ENCODE data around the gene GPC1.

The GPC1 gene

GRCh38 chr2:240511351-240512108, 76.1 kb downstream of the GPC1 start:
- H3K4me1 ChIP-seq (ENCODE audit: control insufficient read depth in 1 of 2, insufficient read depth in 1 of 2, low read depth in 1 of 2, low read length in 1 of 2): peaks cover 10 to 12% of the 10 kb centered on the region in 2 experiments
- H3K27ac ChIP-seq: no peak overlapping the region
- no peak for TF ChIP-seq CTCF (IDR thresholded peaks at IDR 0.05)
- no peaks in the 10 kb centered on the region for H3K27me3 ChIP-seq
- H3K4me3 ChIP-seq (ENCODE audit: low read depth in 1 of 2, low read length in 1 of 2): no peak overlapping the region
- H3K36me3 ChIP-seq: peaks cover 28% of the 10 kb centered on the region
- no peaks in the 10 kb centered on the region for H3K9me3 ChIP-seq

DNA sequence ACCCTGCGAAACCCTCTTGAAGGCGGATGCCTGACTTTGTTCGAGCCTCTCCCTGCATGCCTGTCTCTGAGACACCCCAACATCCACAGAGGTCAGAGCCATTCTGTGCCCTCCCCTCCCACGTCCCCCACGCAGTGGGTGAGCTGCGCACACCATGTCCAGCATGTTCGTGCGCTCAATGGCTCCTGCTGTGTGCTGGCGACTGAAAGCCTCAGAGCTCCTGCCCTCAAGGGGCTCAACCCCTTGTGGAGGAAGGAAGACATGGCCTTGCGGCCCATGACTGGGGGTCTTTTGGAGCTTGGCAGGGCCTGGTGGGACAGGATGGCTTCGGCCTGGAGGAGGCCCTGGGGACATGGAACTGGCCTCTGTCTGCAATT, 76.6 kb downstream of the GPC1 start:
- Histone ChIP-seq H3K9me3 (no peaks in the 10 kb centered on the region), H3K27me3 (no peaks in the 10 kb centered on the region), H3K27ac (no peak overlapping the region), H3K4me1 (ENCODE audit: control insufficient read depth in 1 of 2, insufficient read depth in 1 of 2, low read depth in 1 of 2, low read length in 1 of 2) (peaks cover 10 to 12% of the 10 kb centered on the region in 2 experiments), H3K4me3 (ENCODE audit: low read depth in 1 of 2, low read length in 1 of 2) (no peak overlapping the region), H3K36me3 (peaks cover 28% of the 10 kb centered on the region)
- TF ChIP-seq CTCF (IDR thresholded peaks at IDR 0.05): no peak

DNA sequence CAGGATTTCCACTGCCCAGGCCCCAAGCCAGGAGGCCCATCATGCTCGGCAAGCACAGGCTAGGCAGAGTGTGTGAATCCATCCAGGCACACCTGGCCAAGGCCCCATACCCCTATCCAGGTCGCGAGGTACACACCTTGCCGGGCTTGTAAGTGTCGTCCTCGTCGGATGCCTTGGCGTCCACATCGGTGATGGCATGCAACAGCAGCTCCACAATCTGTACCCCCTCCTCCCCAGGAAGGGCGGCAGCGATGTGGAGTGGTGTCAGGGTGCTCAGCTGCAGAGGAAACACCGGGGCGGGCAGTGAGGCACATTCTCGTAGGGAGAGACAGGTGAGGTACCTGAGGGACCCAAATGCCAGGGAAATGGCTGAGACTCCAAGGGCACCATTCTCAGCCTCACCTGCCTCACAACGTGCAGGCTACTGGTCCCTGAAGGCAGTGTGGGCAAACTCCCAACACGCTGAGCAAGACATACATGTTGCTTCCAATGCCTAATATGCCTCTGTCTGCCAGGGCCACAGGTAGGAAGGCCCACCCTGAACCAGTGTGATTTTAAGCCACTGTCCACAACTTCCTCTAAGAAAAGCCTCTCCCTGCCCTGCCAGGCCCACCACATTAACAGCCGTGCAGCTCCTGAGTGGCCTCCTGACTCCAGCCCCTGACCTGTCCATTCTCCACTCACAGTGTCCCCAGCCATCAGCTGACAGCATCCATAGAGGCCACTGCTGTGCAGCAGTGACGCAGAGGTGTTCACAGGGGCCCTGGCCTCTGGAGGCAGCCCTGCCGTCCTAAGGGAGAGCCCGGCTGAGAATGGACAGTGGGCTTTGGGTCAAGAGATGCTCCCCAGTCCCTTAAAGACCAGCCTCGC, 77.4 kb downstream of the GPC1 start:
- Histone ChIP-seq H3K27me3 (no peaks in the 10 kb centered on the region), H3K36me3 (peaks cover 28% of the 10 kb centered on the region), H3K27ac (no peak overlapping the region), H3K4me3 (ENCODE audit: low read depth in 1 of 2, low read length in 1 of 2) (no peak overlapping the region), H3K9me3 (no peaks in the 10 kb centered on the region), H3K4me1 (ENCODE audit: control insufficient read depth in 1 of 2, insufficient read depth in 1 of 2, low read depth in 1 of 2, low read length in 1 of 2) (peaks cover 10 to 12% of the 10 kb centered on the region in 2 experiments)
- TF ChIP-seq CTCF (IDR thresholded peaks at IDR 0.05): no peak

- no peaks in the 10 kb centered on the region for H3K9me3 ChIP-seq
Observed at GRCh38 chr2:240513549-240514287, 78.3 kb downstream of the GPC1 start.

More at GRCh38 chr2:240513549-240514287, 78.3 kb downstream of the GPC1 start:
- TF ChIP-seq CTCF (IDR thresholded peaks at IDR 0.05): peak; percentile 91
- Histone ChIP-seq H3K4me3 (ENCODE audit: low read depth in 1 of 2, low read length in 1 of 2) (no peak overlapping the region), H3K27me3 (no peaks in the 10 kb centered on the region), H3K27ac (peak overlapping the region; percentile 30), H3K36me3 (peaks cover 26% of the 10 kb centered on the region), H3K4me1 (ENCODE audit: control insufficient read depth in 1 of 2, insufficient read depth in 1 of 2, low read depth in 1 of 2, low read length in 1 of 2) (peaks cover 10 to 12% of the 10 kb centered on the region in 2 experiments)
